SK-N-SH treated with all-trans-retinoic acid at 6 μM for 48 hours (cell line): ENCODE measurements around the gene PTPRJ.
"Not testable (repeated sequence)": the region's sequence is repeated elsewhere in the genome, so short reads cannot be mapped to it uniquely, and the experiment has no call there.

Source experiments
- ATAC-seq: fragments of 200-7000 bp; cut with Tn5 transposase; 3 replicates; pipeline ENCODE4 v1.9.1; 2020; ENCODE audit warnings: mild to moderate bottlenecking, moderate library complexity
- BACH2 ChIP-seq: fragments of 250-450 bp; sonication (Bioruptor Pico); IDR thresholded peaks from 2 replicates; pipeline ENCODE4 v1.9.0; 2021; ENCODE audit warnings: mild to moderate bottlenecking, borderline replicate concordance
- CREB5 ChIP-seq: fragments of 250-450 bp; sonication (Bioruptor Pico); IDR thresholded peaks from 2 replicates; pipeline ENCODE4 v1.5.1; 2020; ENCODE audit warnings: low read depth, mild to moderate bottlenecking, moderate library complexity
- CSDC2 ChIP-seq: fragments of 250-450 bp; sonication (Bioruptor Pico); IDR thresholded peaks from 2 replicates; pipeline ENCODE4 v1.5.0; 2020; ENCODE audit warnings: mild to moderate bottlenecking, moderate library complexity
- CSRNP3 ChIP-seq: fragments of 250-450 bp; sonication (Bioruptor Pico); IDR thresholded peaks from 2 replicates; pipeline ENCODE4 v1.5.1; 2021; ENCODE audit warnings: mild to moderate bottlenecking, moderate library complexity
- ESRRG ChIP-seq: fragments of 250-450 bp; sonication (Bioruptor Pico); IDR thresholded peaks from 2 replicates; pipeline ENCODE4 v1.6.1; 2021; ENCODE audit warnings: mild to moderate bottlenecking
- GLIS3 ChIP-seq: fragments of 250-450 bp; sonication (Bioruptor Pico); IDR thresholded peaks from 2 replicates; pipeline ENCODE4 v1.5.0; 2020; ENCODE audit warnings: mild to moderate bottlenecking, moderate library complexity
- ISL1 ChIP-seq: fragments of 250-450 bp; sonication (Bioruptor Pico); IDR thresholded peaks from 2 replicates; pipeline ENCODE4 v2.1.2; 2022; ENCODE audit warnings: mild to moderate bottlenecking, moderate library complexity
- PATZ1 ChIP-seq: fragments of 250-450 bp; sonication (Bioruptor Pico); IDR thresholded peaks from 2 replicates; pipeline ENCODE4 v1.8.0; 2020; ENCODE audit warnings: mild to moderate bottlenecking, moderate library complexity, borderline replicate concordance
- POU6F1 ChIP-seq: fragments of 250-450 bp; sonication (Bioruptor Pico); IDR thresholded peaks from 2 replicates; pipeline ENCODE4 v1.8.0; 2021; ENCODE audit warnings: low read depth, mild to moderate bottlenecking, moderate library complexity, borderline replicate concordance
- PPARA ChIP-seq: fragments of 250-450 bp; sonication (Bioruptor Pico); IDR thresholded peaks from 2 replicates; pipeline ENCODE4 v1.5.0; 2020; ENCODE audit warnings: mild to moderate bottlenecking, borderline replicate concordance
- RARB ChIP-seq: fragments of 250-450 bp; sonication (Bioruptor Pico); IDR thresholded peaks from 2 replicates; pipeline ENCODE4 v1.8.0; 2021; ENCODE audit warnings: mild to moderate bottlenecking, moderate library complexity
- SNAI2 ChIP-seq: fragments of 250-450 bp; sonication (Bioruptor Pico); IDR thresholded peaks from 2 replicates; pipeline ENCODE4 v1.5.0; 2020; ENCODE audit warnings: mild to moderate bottlenecking, moderate library complexity
- TCF4 ChIP-seq: fragments of 250-450 bp; sonication (Bioruptor Pico); IDR thresholded peaks from 2 replicates; pipeline ENCODE4 v1.8.0; 2021; ENCODE audit warnings: mild to moderate bottlenecking, moderate library complexity, borderline replicate concordance
- TOX ChIP-seq: fragments of 250-450 bp; sonication (Bioruptor Pico); IDR thresholded peaks from 2 replicates; pipeline ENCODE4 v1.8.0; 2021; ENCODE audit warnings: mild to moderate bottlenecking, moderate library complexity, borderline replicate concordance
- TSHZ2 ChIP-seq: fragments of 250-450 bp; sonication (Bioruptor Pico); IDR thresholded peaks from 2 replicates; pipeline ENCODE4 v1.5.0; 2020; ENCODE audit warnings: mild to moderate bottlenecking, moderate library complexity
- ZC3H10 ChIP-seq: fragments of 250-450 bp; sonication (Bioruptor Pico); IDR thresholded peaks from 2 replicates; pipeline ENCODE4 v1.5.1; 2021; ENCODE audit warnings: mild to moderate bottlenecking, moderate library complexity
- ZFP3 ChIP-seq: fragments of 250-450 bp; sonication (Bioruptor Pico); IDR thresholded peaks from 2 replicates; pipeline ENCODE4 v1.5.0; 2020; ENCODE audit warnings: mild to moderate bottlenecking, moderate library complexity
- ZFP30 ChIP-seq: fragments of 450-650 bp; formaldehyde crosslinking; IDR thresholded peaks from 2 replicates; pipeline ENCODE4 v1.5.0; 2022; ENCODE audit warnings: mild to moderate bottlenecking, moderate library complexity
- ZNF565 ChIP-seq: fragments of 450-650 bp; formaldehyde crosslinking; conservative IDR thresholded peaks from 2 replicates; pipeline ENCODE4 v1.5.0; 2020; ENCODE audit warnings: low read depth, mild to moderate bottlenecking, moderate library complexity
- ZNF70 ChIP-seq: fragments of 450-650 bp; formaldehyde crosslinking; IDR thresholded peaks from 2 replicates; pipeline ENCODE4 v1.5.0; 2020; ENCODE audit warnings: mild to moderate bottlenecking, moderate library complexity
- ZNF8 ChIP-seq: fragments of 450-650 bp; formaldehyde crosslinking; IDR thresholded peaks from 2 replicates; pipeline ENCODE4 v1.5.0; 2020; ENCODE audit warnings: mild to moderate bottlenecking, moderate library complexity

PTPRJ gene

GRCh38 chr11:48182860-48183526 lies 202.6 kb downstream of the PTPRJ start:
- ATAC-seq, result no peak
- TF ChIP-seq CREB5 (CRISPR knock-in tag) (no peak), RARB (CRISPR knock-in tag) (no peak), ZC3H10 (CRISPR knock-in tag) (no peak), TSHZ2 (CRISPR knock-in tag) (no peak), CSDC2 (CRISPR knock-in tag) (no peak), ZNF565 (CRISPR knock-in tag) (no peak), BACH2 (CRISPR knock-in tag) (no peak)

- no peak for ATAC-seq
- TF ChIP-seq ZNF565 (CRISPR knock-in tag) (no peak), ESRRG (CRISPR knock-in tag) (no peak), ZNF70 (no peak), TCF4 (CRISPR knock-in tag) (no peak), TOX (CRISPR knock-in tag) (no peak)
- TF ChIP-seq, all 23 proteins: peak for 0
These were observed 204.1 kb downstream of the PTPRJ start for GRCh38 chr11:48184452-48184851.

- ATAC-seq, result not testable (repeated sequence)
These were observed 210.7 kb downstream of the PTPRJ start for GRCh38 chr11:48190906-48191654.

- ATAC-seq, result no peak
- TF ChIP-seq CSRNP3 (no peak), ISL1 (CRISPR knock-in tag) (no peak), CSDC2 (CRISPR knock-in tag) (no peak), GLIS3 (CRISPR knock-in tag) (no peak), ZFP30 (CRISPR knock-in tag) (no peak), ZFP3 (CRISPR knock-in tag) (no peak), SNAI2 (CRISPR knock-in tag) (no peak), ZNF70 (no peak), BACH2 (CRISPR knock-in tag) (no peak), TSHZ2 (CRISPR knock-in tag) (no peak), ZC3H10 (CRISPR knock-in tag) (no peak), PPARA (CRISPR knock-in tag) (no peak), CREB5 (CRISPR knock-in tag) (no peak), ZNF8 (no peak), ZNF565 (CRISPR knock-in tag) (no peak), TOX (CRISPR knock-in tag) (no peak), POU6F1 (CRISPR knock-in tag) (no peak), PATZ1 (CRISPR knock-in tag) (no peak), TCF4 (CRISPR knock-in tag) (no peak)
These were observed 213.5 kb downstream of the PTPRJ start for GRCh38 chr11:48193876-48194275.
